SK-N-SH treated with all-trans-retinoic acid at 6 μM for 48 hours (cell line): ENCODE measurements around the gene KLRF1.

ENCODE experiments used
- ATAC-seq: fragments of 200-7000 bp; cut with Tn5 transposase; 3 replicates; pipeline ENCODE4 v1.9.1; 2020; ENCODE audit warnings: mild to moderate bottlenecking, moderate library complexity
- ARNTL ChIP-seq: fragments of 450-650 bp; formaldehyde crosslinking; IDR thresholded peaks from 2 replicates; pipeline ENCODE4 v1.5.0; 2020; ENCODE audit warnings: low read depth, mild to moderate bottlenecking, moderate library complexity, borderline replicate concordance
- BACH2 ChIP-seq: fragments of 250-450 bp; sonication (Bioruptor Pico); IDR thresholded peaks from 2 replicates; pipeline ENCODE4 v1.9.0; 2021; ENCODE audit warnings: mild to moderate bottlenecking, borderline replicate concordance
- CSDC2 ChIP-seq: fragments of 250-450 bp; sonication (Bioruptor Pico); IDR thresholded peaks from 2 replicates; pipeline ENCODE4 v1.5.0; 2020; ENCODE audit warnings: mild to moderate bottlenecking, moderate library complexity
- ESRRG ChIP-seq: fragments of 250-450 bp; sonication (Bioruptor Pico); IDR thresholded peaks from 2 replicates; pipeline ENCODE4 v1.6.1; 2021; ENCODE audit warnings: mild to moderate bottlenecking
- GLIS3 ChIP-seq: fragments of 250-450 bp; sonication (Bioruptor Pico); IDR thresholded peaks from 2 replicates; pipeline ENCODE4 v1.5.0; 2020; ENCODE audit warnings: mild to moderate bottlenecking, moderate library complexity
- ISL1 ChIP-seq: fragments of 250-450 bp; sonication (Bioruptor Pico); IDR thresholded peaks from 2 replicates; pipeline ENCODE4 v2.1.2; 2022; ENCODE audit warnings: mild to moderate bottlenecking, moderate library complexity
- OSR1 ChIP-seq: fragments of 250-450 bp; sonication (Bioruptor Pico); IDR thresholded peaks from 2 replicates; pipeline ENCODE4 v1.8.0; 2022; ENCODE audit warnings: moderate library complexity, mild to moderate bottlenecking, inconsistent platforms
- RARB ChIP-seq: fragments of 250-450 bp; sonication (Bioruptor Pico); IDR thresholded peaks from 2 replicates; pipeline ENCODE4 v1.8.0; 2021; ENCODE audit warnings: mild to moderate bottlenecking, moderate library complexity
- TCF4 ChIP-seq: fragments of 250-450 bp; sonication (Bioruptor Pico); IDR thresholded peaks from 2 replicates; pipeline ENCODE4 v1.8.0; 2021; ENCODE audit warnings: mild to moderate bottlenecking, moderate library complexity, borderline replicate concordance
- TOX ChIP-seq: fragments of 250-450 bp; sonication (Bioruptor Pico); IDR thresholded peaks from 2 replicates; pipeline ENCODE4 v1.8.0; 2021; ENCODE audit warnings: mild to moderate bottlenecking, moderate library complexity, borderline replicate concordance
- ZC3H10 ChIP-seq: fragments of 250-450 bp; sonication (Bioruptor Pico); IDR thresholded peaks from 2 replicates; pipeline ENCODE4 v1.5.1; 2021; ENCODE audit warnings: mild to moderate bottlenecking, moderate library complexity
- ZFP3 ChIP-seq: fragments of 250-450 bp; sonication (Bioruptor Pico); IDR thresholded peaks from 2 replicates; pipeline ENCODE4 v1.5.0; 2020; ENCODE audit warnings: mild to moderate bottlenecking, moderate library complexity
- ZFP30 ChIP-seq: fragments of 450-650 bp; formaldehyde crosslinking; IDR thresholded peaks from 2 replicates; pipeline ENCODE4 v1.5.0; 2022; ENCODE audit warnings: mild to moderate bottlenecking, moderate library complexity
- ZNF565 ChIP-seq: fragments of 450-650 bp; formaldehyde crosslinking; conservative IDR thresholded peaks from 2 replicates; pipeline ENCODE4 v1.5.0; 2020; ENCODE audit warnings: low read depth, mild to moderate bottlenecking, moderate library complexity
- ZNF8 ChIP-seq: fragments of 450-650 bp; formaldehyde crosslinking; IDR thresholded peaks from 2 replicates; pipeline ENCODE4 v1.5.0; 2020; ENCODE audit warnings: mild to moderate bottlenecking, moderate library complexity
- TF ChIP-seq, protein P1 (sequence below): fragments of 250-450 bp; sonication (Bioruptor Pico); IDR thresholded peaks from 2 replicates; pipeline ENCODE4 v1.5.1; 2021; ENCODE audit warnings: mild to moderate bottlenecking, moderate library complexity
- TF ChIP-seq, protein P2 (sequence below): fragments of 250-450 bp; sonication (Bioruptor Pico); IDR thresholded peaks from 2 replicates; pipeline ENCODE4 v1.8.0; 2020; ENCODE audit warnings: mild to moderate bottlenecking, moderate library complexity, borderline replicate concordance
- TF ChIP-seq, protein P3 (sequence below): fragments of 250-450 bp; sonication (Bioruptor Pico); IDR thresholded peaks from 2 replicates; pipeline ENCODE4 v1.5.1; 2020; ENCODE audit warnings: low read depth, mild to moderate bottlenecking, moderate library complexity
- TF ChIP-seq, protein P4 (sequence below): fragments of 250-450 bp; sonication (Bioruptor Pico); IDR thresholded peaks from 2 replicates; pipeline ENCODE4 v1.8.0; 2021; ENCODE audit warnings: low read depth, mild to moderate bottlenecking, moderate library complexity, borderline replicate concordance
- TF ChIP-seq, protein P5 (sequence below): fragments of 250-450 bp; sonication (Bioruptor Pico); IDR thresholded peaks from 2 replicates; pipeline ENCODE4 v1.5.0; 2020; ENCODE audit warnings: mild to moderate bottlenecking, moderate library complexity

Gene KLRF1

DNA sequence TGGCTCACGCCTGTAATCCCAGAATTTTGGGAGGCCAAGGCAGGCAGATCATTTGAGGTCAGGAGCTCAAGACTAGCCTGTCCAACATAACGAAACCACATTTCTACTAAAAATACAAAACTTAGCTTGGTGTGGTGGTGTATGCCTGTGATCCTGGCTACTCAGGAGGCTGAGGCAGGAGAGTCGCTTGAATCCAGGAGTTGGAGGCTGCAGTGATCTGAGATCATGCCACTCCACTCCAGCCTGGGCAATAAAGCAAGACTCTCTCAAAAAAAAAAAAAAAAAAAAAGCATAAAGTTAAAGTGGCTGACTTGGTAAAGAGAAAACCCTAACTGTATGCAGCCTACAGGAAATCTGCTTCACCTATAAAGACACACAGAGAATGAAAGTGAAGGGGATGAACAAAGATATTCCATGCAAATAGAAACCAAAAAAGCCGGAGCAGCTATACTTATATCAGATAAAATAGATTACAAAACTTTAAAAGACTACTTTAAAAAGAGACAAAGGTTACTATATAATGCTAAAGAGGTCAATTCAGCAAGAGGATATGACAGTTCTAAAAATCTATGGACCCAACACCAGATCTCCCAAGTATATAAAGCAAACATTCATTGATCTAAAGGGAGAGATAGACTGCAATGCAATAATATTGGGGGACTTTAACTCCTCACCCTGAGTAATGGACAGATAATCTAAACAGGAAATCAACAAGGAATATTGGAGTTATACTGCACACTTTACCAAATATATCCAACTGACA is 37.8 kb downstream of the KLRF1 start:
- TF ChIP-seq, protein P1, sequence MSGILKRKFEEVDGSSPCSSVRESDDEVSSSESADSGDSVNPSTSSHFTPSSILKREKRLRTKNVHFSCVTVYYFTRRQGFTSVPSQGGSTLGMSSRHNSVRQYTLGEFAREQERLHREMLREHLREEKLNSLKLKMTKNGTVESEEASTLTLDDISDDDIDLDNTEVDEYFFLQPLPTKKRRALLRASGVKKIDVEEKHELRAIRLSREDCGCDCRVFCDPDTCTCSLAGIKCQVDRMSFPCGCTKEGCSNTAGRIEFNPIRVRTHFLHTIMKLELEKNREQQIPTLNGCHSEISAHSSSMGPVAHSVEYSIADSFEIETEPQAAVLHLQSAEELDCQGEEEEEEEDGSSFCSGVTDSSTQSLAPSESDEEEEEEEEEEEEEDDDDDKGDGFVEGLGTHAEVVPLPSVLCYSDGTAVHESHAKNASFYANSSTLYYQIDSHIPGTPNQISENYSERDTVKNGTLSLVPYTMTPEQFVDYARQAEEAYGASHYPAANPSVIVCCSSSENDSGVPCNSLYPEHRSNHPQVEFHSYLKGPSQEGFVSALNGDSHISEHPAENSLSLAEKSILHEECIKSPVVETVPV (CRISPR knock-in tag) = no peak
- ATAC-seq = no peak

DNA sequence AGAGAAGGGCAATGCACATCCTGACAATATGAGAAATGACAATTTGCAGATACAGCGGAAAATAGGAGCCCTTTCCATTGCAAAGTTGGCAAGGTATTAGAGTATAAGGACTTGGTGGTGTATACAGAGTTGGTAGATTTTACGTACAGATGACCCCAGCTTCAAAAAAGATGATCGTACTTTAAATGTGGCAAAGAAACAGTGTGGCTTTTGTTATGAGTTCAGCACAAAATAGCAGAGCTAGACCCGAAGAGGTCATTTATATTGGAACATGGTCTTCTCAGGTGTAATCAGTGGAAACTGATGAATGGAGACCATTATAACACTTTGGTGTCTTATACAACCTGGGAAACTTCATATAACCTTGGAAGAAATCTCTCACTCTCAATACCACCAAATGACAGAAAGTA is 39.6 kb downstream of the KLRF1 start:
- no peak for ATAC-seq
- no peak for TF ChIP-seq ZFP3 (CRISPR knock-in tag)
- no peak for TF ChIP-seq ISL1 (CRISPR knock-in tag)
- no peak for TF ChIP-seq CSDC2
- TF ChIP-seq, protein P2, sequence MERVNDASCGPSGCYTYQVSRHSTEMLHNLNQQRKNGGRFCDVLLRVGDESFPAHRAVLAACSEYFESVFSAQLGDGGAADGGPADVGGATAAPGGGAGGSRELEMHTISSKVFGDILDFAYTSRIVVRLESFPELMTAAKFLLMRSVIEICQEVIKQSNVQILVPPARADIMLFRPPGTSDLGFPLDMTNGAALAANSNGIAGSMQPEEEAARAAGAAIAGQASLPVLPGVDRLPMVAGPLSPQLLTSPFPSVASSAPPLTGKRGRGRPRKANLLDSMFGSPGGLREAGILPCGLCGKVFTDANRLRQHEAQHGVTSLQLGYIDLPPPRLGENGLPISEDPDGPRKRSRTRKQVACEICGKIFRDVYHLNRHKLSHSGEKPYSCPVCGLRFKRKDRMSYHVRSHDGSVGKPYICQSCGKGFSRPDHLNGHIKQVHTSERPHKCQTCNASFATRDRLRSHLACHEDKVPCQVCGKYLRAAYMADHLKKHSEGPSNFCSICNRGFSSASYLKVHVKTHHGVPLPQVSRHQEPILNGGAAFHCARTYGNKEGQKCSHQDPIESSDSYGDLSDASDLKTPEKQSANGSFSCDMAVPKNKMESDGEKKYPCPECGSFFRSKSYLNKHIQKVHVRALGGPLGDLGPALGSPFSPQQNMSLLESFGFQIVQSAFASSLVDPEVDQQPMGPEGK (CRISPR knock-in tag) = no peak
- TF ChIP-seq BACH2 = no peak
- TF ChIP-seq OSR1 (CRISPR knock-in tag) = no peak
- TF ChIP-seq TCF4 (CRISPR knock-in tag) = no peak
- TF ChIP-seq ZFP30 (CRISPR knock-in tag) = no peak
- TF ChIP-seq RARB = no peak
- TF ChIP-seq ZNF565 (CRISPR knock-in tag) = no peak
- no peak for TF ChIP-seq TOX (CRISPR knock-in tag)
- TF ChIP-seq ARNTL (CRISPR knock-in tag) = no peak

DNA sequence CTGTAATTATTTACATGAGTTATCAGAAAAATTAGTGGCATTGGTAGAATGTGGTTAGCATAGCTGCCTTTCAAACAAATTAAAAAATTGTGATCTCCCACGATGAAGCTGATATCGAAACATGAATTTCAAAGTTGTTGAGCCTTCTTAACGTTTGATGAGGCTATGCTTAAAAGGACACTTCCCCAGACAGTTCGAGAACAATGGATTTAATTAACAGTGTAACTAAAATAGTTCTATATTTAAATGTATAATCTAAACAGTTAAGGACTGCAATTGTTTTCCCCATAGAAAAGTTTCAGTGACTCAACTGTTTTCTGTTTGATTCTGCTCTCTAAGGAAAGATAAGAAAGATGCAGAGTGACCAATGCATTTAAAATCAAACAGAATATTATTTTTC is 40.2 kb downstream of the KLRF1 start:
- TF ChIP-seq ZFP30 (CRISPR knock-in tag) (no peak), ARNTL (CRISPR knock-in tag) (no peak), TOX (CRISPR knock-in tag) (no peak), ESRRG (CRISPR knock-in tag) (no peak), CSDC2 (no peak), OSR1 (CRISPR knock-in tag) (no peak), GLIS3 (CRISPR knock-in tag) (no peak)
- TF ChIP-seq, protein P2 (CRISPR knock-in tag) = no peak
- TF ChIP-seq, protein P3, sequence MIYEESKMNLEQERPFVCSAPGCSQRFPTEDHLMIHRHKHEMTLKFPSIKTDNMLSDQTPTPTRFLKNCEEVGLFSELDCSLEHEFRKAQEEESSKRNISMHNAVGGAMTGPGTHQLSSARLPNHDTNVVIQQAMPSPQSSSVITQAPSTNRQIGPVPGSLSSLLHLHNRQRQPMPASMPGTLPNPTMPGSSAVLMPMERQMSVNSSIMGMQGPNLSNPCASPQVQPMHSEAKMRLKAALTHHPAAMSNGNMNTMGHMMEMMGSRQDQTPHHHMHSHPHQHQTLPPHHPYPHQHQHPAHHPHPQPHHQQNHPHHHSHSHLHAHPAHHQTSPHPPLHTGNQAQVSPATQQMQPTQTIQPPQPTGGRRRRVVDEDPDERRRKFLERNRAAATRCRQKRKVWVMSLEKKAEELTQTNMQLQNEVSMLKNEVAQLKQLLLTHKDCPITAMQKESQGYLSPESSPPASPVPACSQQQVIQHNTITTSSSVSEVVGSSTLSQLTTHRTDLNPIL (CRISPR knock-in tag) = no peak
- ATAC-seq = no peak

DNA sequence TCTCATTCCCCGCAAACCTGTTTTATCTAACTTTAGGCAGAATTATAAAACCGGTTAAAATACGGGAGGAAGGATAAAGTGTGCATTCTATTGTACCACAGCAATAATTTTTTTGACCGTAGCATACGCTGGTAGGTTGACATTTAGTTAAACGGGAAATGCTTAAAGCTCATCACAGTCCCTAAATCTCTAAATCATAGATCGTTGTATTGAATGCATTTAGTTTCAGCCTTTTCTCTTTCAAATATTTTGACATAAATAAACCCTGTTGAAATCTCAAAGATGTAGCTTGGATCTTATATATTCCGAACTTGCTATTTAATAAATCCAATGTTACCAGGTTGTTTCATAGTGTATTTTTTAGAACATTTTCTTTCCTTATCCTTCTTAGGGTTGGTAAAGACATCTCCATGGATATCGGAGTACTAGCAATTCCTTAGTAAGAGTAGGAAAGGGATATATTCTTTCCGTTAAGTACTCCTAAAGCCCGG is 41.1 kb downstream of the KLRF1 start:
- TF ChIP-seq CSDC2 (no peak), ZFP30 (CRISPR knock-in tag) (no peak), ISL1 (CRISPR knock-in tag) (no peak), ZC3H10 (no peak), ESRRG (CRISPR knock-in tag) (no peak), BACH2 (no peak), TCF4 (CRISPR knock-in tag) (no peak), GLIS3 (CRISPR knock-in tag) (no peak), ZNF8 (CRISPR knock-in tag) (no peak), ZFP3 (CRISPR knock-in tag) (no peak)
- TF ChIP-seq, protein P2 (CRISPR knock-in tag) = no peak
- TF ChIP-seq, protein P4, sequence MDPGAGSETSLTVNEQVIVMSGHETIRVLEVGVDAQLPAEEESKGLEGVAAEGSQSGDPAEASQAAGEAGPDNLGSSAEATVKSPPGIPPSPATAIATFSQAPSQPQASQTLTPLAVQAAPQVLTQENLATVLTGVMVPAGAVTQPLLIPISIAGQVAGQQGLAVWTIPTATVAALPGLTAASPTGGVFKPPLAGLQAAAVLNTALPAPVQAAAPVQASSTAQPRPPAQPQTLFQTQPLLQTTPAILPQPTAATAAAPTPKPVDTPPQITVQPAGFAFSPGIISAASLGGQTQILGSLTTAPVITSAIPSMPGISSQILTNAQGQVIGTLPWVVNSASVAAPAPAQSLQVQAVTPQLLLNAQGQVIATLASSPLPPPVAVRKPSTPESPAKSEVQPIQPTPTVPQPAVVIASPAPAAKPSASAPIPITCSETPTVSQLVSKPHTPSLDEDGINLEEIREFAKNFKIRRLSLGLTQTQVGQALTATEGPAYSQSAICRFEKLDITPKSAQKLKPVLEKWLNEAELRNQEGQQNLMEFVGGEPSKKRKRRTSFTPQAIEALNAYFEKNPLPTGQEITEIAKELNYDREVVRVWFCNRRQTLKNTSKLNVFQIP = no peak
- TF ChIP-seq, protein P5, sequence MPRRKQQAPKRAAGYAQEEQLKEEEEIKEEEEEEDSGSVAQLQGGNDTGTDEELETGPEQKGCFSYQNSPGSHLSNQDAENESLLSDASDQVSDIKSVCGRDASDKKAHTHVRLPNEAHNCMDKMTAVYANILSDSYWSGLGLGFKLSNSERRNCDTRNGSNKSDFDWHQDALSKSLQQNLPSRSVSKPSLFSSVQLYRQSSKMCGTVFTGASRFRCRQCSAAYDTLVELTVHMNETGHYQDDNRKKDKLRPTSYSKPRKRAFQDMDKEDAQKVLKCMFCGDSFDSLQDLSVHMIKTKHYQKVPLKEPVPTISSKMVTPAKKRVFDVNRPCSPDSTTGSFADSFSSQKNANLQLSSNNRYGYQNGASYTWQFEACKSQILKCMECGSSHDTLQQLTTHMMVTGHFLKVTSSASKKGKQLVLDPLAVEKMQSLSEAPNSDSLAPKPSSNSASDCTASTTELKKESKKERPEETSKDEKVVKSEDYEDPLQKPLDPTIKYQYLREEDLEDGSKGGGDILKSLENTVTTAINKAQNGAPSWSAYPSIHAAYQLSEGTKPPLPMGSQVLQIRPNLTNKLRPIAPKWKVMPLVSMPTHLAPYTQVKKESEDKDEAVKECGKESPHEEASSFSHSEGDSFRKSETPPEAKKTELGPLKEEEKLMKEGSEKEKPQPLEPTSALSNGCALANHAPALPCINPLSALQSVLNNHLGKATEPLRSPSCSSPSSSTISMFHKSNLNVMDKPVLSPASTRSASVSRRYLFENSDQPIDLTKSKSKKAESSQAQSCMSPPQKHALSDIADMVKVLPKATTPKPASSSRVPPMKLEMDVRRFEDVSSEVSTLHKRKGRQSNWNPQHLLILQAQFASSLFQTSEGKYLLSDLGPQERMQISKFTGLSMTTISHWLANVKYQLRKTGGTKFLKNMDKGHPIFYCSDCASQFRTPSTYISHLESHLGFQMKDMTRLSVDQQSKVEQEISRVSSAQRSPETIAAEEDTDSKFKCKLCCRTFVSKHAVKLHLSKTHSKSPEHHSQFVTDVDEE (CRISPR knock-in tag) = no peak
- ATAC-seq = no peak
